GM19468 (cell line): ENCODE results near the gene DYNLL1.
A peak's percentile ranks its signal among the peaks of the same experiment; 100 is the strongest.
"Not testable (repeated sequence)": the region's sequence is repeated elsewhere in the genome, so short reads cannot be mapped to it uniquely, and the experiment has no call there.

Experiments used
- ATAC-seq: cut with Tn5 transposase; IDR thresholded peaks from one replicate; pipeline ENCODE4 v1.9.1; 2021; ENCODE audit warnings: mild to moderate bottlenecking, moderate library complexity, moderate number of reproducible peaks; ENCODE audit not compliant: unreplicated experiment; ENCODE audit errors: extremely low read depth

DYNLL1 gene

GRCh38 chr12:120495731-120496412, at the start of gene DYNLL1:
Gene DYNLL1 (plus strand): TSS chr12:120496113. CDS start chr12:120496422, 309 bp downstream.
- peak; percentile 83 for ATAC-seq

- not testable (repeated sequence) for ATAC-seq
Measured at GRCh38 chr12:120446844-120447178, 49.1 kb upstream of the DYNLL1 start.

- no peak for ATAC-seq
Measured at GRCh38 chr12:120447992-120448391, 47.9 kb upstream of the DYNLL1 start.

- ATAC-seq, result not testable (repeated sequence)
Measured at GRCh38 chr12:120452524-120452923, 43.4 kb upstream of the DYNLL1 start.

GRCh38 chr12:120453060-120453750, 42.7 kb upstream of the DYNLL1 start:
- no peak for ATAC-seq

- ATAC-seq, result no peak
Measured at GRCh38 chr12:120453977-120454376, 41.9 kb upstream of the DYNLL1 start.

- ATAC-seq, result no peak
Measured at GRCh38 chr12:120455302-120455701, 40.6 kb upstream of the DYNLL1 start.

- ATAC-seq, result no peak
Measured at GRCh38 chr12:120457133-120457532, 38.8 kb upstream of the DYNLL1 start.

GRCh38 chr12:120460157-120460556, 35.8 kb upstream of the DYNLL1 start:
- ATAC-seq, result no peak

GRCh38 chr12:120462099-120462640, 33.7 kb upstream of the DYNLL1 start:
- no peak for ATAC-seq

GRCh38 chr12:120463712-120464111, 32.2 kb upstream of the DYNLL1 start:
- no peak for ATAC-seq

- ATAC-seq, result no peak
Measured at GRCh38 chr12:120465756-120466155, 30.2 kb upstream of the DYNLL1 start.

GRCh38 chr12:120466560-120467315, 29.2 kb upstream of the DYNLL1 start:
- ATAC-seq, result no peak

GRCh38 chr12:120467439-120467838, 28.5 kb upstream of the DYNLL1 start:
- ATAC-seq, result no peak

- ATAC-seq, result no peak
Measured at GRCh38 chr12:120468325-120468820, 27.5 kb upstream of the DYNLL1 start.

GRCh38 chr12:120468821-120469449, 27.0 kb upstream of the DYNLL1 start:
- no peak for ATAC-seq

GRCh38 chr12:120469450-120470149, 26.3 kb upstream of the DYNLL1 start, which contains the start of gene SRSF9:
Gene SRSF9 (minus strand): TSS chr12:120469748. CDS start chr12:120469609, 139 bp downstream.
- ATAC-seq, result peak; percentile 97

GRCh38 chr12:120470150-120470784, 25.6 kb upstream of the DYNLL1 start:
- no peak for ATAC-seq

- ATAC-seq, result no peak
Measured at GRCh38 chr12:120472521-120472920, 23.4 kb upstream of the DYNLL1 start.
